Measurements from ENCODE around the gene SLC30A9.

The SLC30A9 gene

DNA sequence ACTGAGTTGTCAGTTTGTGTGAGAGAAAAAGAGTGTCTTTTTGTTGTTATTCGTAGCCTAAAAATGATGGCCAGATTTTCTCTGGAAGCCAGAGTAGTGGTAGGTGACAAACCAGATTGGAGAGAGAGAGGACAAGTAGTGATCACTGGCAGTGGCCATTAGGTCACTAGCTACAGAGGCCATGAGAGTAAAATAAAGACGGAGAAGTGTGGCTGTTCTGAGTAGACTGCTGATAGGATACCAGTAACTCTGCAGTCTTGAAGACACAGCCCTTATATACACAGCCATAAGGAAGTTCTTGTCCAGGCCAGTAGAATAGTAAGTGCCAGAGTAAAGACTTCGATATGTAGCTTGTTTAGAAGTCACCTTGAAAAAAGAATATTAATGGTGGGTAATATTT, 7.7 kb downstream of the SLC30A9 start:
- TF ChIP-seq CTCF (conservative IDR thresholded peaks at IDR 0.05; ENCODE audit: low read length) = no peak
- no peak overlapping the region for H3K4me3 ChIP-seq (ENCODE audit: low read length)
- DNase-seq (ENCODE audit: low read depth) = no peak

- H3K4me3 ChIP-seq (ENCODE audit: low read length) = no peak overlapping the region
- no peak for DNase-seq (ENCODE audit: low read depth)
- TF ChIP-seq CTCF (conservative IDR thresholded peaks at IDR 0.05; ENCODE audit: low read length) = no peak
These were observed 9.0 kb downstream of the SLC30A9 start for GRCh38 chr4:41999321-41999720.

GRCh38 chr4:42008011-42008786, 17.9 kb downstream of the SLC30A9 start:
- no peak overlapping the region for H3K4me3 ChIP-seq (ENCODE audit: low read length)
- DNase-seq (ENCODE audit: low read depth) = no peak
- TF ChIP-seq CTCF (conservative IDR thresholded peaks at IDR 0.05; ENCODE audit: low read length) = no peak

GRCh38 chr4:42015438-42015837, 25.1 kb downstream of the SLC30A9 start:
- DNase-seq (ENCODE audit: low read depth) = no peak
- no peak for TF ChIP-seq CTCF (conservative IDR thresholded peaks at IDR 0.05; ENCODE audit: low read length)
- no peak overlapping the region for H3K4me3 ChIP-seq (ENCODE audit: low read length)

- no peak overlapping the region for H3K4me3 ChIP-seq (ENCODE audit: low read length)
- peak; percentile 16 for DNase-seq (ENCODE audit: low read depth)
- no peak for TF ChIP-seq CTCF (conservative IDR thresholded peaks at IDR 0.05; ENCODE audit: low read length)
These were observed 28.1 kb downstream of the SLC30A9 start for GRCh38 chr4:42018451-42018850.

DNA sequence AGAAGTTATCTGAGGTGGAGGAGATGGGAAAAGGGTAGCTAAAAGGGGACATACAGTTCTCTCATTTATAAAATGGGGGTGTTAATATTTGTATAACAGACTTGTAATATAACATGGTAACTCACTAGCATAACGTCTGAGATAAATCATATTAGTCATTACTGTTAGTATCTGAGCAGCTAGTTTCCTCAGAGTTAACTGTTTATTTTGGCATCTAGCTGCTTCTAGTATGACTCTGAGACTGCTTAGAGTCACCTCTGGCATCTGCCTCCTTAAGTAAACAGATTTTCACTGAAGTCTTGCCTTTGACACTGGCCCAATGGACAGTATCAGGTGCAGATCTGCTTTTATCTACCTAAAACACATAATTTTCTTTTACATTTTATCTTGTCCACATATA, 58.1 kb downstream of the SLC30A9 start:
- TF ChIP-seq CTCF (conservative IDR thresholded peaks at IDR 0.05; ENCODE audit: low read length) = no peak
- H3K4me3 ChIP-seq (ENCODE audit: low read length) = no peak overlapping the region
- peak; percentile 38 for DNase-seq (ENCODE audit: low read depth)

DNA sequence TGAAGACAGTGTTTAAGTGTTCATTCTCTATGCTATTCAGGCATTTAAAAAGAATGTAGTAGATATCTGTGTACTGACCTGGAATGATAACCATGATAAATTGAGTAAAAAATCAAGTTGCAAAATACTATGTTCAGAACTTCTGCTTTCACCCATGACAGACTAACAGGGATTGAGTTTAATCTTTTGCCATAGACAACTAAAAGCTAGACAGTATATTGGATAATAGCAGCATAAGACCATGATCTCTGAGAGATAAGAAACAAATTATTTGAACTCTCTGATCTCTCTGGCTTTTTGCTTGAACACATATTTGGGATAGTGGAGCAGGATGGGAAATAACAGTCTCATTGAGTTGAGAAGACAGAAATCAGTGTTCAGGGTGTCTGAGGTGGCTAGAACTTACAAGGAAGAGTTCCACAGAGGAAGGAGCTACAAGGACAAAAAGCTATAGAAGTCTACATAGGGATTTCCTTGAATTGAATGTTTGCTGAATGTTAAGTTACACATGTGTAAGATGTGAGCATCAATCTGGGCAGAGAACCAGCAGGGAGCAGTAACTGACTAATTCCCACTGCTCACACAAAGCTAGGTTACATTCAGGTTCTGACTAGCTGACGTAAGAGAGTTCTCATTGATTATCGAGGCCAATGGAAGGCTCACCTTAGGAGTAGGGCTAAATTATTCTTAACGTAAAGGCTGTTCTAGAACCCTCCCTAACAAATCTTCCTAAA, 60.4 kb downstream of the SLC30A9 start:
- TF ChIP-seq CTCF (conservative IDR thresholded peaks at IDR 0.05; ENCODE audit: low read length) = no peak
- no peak for DNase-seq (ENCODE audit: low read depth)
- H3K4me3 ChIP-seq (ENCODE audit: low read length) = no peak overlapping the region

Measured in AG10803 (cell line).